CD4-positive, alpha-beta T cell treated with Interleukin-12 subunit alpha and Interleukin-12 subunit beta, for 1 hour (primary cell): Measurements from ENCODE around the gene ZNF554.
"Not testable (repeated sequence)": the region's sequence is repeated elsewhere in the genome, so short reads cannot be mapped to it uniquely, and the experiment has no call there.

Experiments
- DNase-seq: peaks from one replicate; pipeline ENCODE4 v3.0.0-alpha.2; 2020

Gene ZNF554

DNA sequence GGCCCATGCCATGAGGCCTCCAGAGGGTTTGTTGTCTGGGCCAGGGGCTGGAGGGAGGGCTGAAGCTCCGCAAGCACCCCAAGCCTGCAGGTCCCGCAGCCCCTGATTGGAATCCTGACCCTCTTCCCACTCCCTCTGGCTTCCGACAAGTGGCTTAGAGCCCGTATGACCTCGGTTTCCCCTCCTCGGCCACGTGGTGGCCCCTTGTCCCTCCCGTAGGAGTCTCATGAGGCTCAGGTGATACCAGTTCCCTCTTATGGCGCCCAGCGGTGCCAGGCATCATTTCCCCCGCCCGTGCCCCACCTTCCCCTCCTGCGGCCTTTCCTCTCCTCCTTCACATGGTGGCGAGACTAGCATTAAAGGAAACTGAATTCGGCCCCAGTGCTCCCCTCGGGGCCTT lies 28.2 kb upstream of the ZNF554 start:
- no peak for DNase-seq

DNA sequence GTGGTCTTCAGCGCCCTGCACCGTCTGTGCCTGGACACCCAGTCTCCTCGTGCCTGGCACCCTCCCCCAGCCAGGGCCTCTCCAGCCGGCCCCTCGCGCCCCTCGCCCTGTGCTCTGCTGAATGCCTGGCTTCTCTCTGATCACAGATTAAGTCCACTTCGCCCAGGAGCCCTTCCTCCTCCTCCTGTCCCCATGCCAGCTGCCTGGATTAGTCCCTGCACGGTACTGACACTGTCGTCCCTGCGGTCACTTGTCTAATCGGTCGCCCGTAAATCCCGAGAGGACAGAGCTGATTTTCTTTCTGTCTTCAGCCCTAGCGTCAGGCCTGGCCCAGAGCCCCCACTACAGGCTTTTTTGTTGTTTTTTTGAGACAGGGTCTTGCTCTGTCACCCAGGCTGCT lies 27.8 kb upstream of the ZNF554 start:
- no peak for DNase-seq

DNA sequence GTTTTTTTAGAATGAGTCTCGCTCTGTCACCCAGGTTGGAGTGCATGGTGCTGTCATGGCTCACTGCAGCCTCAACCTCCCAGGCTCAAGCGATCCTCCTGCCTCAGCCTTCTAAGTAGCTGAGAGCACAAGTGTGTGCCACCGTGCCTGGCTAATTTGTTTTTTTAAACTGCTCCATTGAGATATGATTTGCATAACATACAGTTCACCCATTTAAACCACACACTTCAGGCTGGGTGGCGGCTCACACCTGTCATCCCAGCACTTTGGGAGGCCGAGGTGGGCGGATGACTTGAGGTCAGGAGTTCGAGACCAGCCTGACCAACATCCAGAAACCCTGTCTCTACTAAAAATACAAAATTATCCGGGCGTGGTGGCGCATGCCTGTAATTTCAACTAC lies 27.0 kb upstream of the ZNF554 start:
- DNase-seq, result not testable (repeated sequence)

DNA sequence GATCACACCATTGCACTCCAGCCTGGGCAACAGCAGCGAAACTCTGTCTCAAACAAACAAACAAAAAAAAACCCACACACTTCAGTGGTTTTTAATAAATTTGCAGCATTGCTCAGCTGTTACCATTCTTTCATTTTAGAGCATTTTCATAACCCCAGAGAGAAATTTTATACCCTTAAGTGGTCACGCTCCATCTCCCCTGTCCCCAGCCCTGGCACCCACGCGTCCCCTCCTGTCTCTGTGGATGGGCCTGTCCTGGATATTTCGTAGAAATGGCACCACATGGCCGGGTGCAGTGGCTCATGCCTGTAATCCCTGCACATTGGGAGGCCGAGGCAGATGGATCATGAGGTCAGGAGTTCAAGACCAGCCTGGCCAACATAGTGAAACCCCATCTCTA lies 26.5 kb upstream of the ZNF554 start:
- no peak for DNase-seq

DNA sequence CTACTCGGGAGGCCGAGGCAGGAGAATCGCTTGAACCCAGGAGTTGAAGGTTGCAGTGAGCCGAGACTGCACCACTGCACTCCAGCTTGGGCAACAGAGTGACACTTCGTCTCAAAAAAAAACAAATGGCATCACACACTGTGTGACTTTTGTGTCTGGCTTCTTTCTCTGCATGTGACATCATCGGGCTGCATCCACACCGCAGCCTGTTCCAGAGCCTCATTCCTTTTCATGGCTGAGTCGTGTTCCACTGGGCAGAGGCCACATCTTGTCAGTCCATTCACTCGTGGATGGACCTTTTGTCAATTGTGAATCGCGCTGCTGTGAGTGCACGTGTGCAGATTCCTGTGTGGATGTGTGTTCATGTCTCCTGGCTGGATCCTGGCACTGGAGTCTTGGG lies 26.1 kb upstream of the ZNF554 start:
- DNase-seq, result no peak

DNA sequence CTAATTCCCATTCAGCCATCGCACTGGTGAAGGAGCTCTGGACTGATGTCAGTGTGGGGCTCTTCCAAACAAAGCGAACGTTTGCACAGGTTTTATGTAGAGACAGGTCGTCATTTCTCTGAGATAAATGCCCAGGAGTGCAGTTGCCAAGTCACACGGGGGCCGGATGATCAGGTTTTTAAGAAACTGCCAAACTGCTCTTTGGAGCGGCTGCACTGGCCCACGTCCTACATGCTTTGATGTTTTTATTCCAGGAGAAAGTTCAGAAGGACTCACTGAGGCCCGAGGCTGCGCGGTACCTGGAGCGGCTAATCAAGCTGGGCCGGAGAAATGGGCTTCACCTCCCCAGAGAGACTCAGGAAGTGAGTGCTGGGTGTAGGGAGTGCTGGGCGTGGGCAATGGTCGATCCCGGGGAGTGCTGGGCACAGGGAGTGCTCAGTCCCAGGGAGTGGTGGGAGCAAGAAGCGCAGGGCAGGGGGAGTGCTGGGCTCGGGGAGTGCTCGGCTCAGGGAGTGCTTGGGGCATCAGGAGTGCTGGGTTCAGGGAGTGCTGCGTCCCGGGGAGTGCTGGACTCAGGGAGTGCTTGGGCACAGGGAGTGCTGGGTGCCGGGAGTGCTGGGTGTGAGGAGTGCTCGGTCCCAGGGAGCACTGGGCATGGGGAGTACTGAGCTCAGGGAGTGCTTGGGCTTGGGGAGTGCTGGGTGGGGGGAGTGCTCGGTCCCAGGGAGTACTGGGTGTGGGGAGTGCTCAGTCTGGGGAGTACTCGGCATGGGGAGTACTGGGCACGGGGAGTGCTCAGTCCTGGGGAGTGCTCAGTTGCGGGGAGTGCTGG lies 23.6 kb upstream of the ZNF554 start:
- no peak for DNase-seq

DNA sequence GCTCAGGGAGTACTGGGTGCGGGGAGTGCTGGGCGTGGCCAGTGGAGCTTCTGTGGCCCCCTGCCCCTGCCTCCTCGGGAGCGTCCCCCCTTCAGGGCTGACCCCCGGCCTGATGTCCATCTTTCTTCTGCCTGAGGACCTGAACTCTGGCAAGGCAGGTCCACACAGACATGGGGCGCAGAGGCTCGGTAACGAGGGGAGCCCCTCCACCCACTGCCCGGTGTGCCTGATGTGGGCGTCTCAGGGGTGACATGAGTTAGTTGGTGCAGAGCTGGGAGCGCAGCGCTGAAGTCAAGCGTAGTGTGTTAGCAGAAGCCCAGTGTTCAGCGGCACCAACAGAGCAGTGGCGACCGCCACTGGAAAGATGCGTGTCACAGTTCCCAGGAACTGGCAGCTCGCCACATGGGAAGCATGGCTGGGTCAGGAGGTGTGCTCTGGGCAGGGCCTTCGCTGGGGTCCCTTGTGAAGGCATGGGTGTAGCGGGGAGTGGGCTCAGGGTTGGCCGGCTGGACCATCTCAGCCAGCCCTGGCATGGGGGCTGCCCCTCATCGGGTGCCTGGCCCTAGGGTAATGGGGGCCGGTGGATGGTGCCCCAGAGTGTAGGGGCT lies 22.9 kb upstream of the ZNF554 start:
- DNase-seq, result no peak

DNA sequence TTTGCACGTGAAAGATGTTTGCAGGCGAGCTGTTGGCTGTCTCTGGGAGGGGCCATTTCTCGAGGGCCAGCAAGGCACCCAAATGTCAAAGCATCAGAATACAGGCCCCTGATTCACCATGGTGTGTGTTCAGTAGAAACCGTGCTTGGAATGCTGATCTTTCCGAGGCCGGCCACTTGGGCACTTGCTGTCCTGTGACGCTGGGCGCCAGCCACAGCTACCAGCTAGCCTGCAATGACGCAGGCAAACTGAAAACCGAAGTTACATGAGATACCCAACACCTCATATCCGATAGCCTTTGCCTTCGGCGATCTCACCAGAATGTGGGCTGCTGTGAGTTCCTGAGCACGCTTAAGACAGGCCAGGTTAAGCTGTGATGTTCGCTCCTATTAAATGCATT lies 22.4 kb upstream of the ZNF554 start:
- no peak for DNase-seq

DNA sequence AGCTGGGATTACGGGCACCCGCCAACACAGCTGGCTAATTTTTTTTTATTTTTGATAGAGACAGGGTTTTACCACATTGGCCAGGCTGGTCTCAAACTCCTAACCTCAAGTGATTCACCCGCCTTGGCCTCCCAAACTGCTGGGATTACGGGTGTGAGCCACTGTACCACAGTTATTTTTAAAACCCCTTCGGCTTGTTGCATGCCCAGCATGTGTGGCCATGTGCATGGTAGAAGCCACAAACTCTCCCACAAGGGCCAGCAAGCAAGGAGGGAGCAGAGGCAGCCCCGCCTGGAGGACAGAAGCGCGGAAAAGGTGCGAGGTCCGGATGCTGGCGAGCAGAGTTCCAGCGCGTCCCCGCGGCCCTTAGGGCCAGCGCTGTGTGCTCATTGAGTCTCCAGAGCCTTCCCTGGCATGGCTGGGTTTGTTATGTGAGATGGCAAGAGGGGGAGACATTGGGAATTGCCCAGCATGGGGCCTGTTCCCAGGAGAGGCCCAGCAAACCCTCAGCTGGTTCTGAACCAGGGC lies 21.4 kb upstream of the ZNF554 start:
- no peak for DNase-seq

DNA sequence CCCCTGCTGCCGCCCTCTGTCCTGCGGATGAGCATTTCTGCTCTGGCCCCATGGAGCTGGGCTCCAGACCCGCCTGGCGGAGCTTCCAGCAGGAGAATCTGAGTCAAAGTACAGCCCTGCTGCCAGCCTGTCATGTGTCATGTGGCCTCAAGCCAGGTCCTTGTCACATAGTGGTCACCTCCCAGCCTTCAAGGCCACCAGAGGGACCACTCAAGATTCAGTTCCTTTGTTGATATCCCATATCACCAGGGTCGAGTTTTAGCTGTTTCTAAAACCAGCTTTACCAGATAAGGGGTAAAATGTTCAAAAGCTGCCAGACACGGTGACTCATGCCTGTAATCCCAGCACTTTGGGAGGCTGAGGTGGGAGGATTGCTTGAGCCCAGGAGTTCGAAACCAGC lies 20.9 kb upstream of the ZNF554 start:
- DNase-seq, result no peak

DNA sequence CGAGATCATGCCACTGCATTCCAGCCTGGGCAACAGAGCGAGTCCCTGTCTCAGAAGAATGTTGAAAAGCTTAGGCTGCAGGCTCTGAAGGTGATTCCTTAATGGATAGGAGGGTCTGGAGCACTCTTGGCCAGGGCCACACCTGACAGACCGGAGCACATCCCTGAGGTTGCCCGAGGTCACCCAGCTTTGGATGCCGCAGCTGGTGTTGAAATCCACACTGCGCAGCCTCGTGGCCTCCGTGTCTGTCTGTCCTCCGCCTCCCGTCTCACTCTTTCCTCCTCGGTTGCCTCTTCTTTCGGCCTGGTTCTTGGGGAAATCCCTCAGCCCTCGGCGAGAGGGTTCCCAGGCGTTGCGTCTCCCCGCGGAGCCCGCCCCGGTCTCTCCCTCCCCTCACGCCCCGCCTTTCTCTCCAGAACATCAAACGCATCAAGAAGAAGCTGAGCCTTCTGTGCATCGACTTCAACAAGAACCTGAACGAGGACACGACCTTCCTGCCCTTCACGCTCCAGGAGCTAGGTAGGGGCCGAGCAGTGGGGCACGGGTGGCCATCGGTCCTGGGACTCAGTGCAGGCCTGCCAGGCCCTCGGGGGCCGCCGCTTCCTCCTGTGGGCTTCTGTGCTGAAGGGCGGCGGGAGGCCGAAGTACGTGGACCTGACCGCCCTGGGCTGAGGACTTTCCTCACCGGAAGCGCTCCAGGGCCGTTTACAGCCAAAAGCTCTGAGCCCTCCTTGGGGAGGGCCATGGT lies 20.2 kb upstream of the ZNF554 start:
- DNase-seq, result no peak

DNA sequence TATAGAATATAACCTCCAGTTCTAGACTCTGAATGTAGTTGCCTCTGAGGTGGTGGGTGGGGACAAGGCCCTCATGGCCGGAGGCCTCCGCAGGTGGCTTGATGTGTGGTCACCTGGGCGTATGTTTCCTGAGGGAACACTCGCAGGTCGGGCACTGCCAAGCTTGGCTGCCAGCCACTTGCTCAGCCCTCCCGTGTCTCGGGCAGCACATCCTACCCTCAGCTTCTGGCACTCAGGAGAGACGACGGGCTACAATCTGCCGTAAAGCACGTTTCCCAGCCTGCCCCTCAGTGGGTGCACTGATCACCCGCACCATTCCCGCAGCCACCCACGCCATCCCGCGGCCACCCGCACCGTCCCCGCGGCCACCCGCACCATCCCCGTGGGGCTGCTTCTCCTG lies 19.2 kb upstream of the ZNF554 start:
- no peak for DNase-seq

DNA sequence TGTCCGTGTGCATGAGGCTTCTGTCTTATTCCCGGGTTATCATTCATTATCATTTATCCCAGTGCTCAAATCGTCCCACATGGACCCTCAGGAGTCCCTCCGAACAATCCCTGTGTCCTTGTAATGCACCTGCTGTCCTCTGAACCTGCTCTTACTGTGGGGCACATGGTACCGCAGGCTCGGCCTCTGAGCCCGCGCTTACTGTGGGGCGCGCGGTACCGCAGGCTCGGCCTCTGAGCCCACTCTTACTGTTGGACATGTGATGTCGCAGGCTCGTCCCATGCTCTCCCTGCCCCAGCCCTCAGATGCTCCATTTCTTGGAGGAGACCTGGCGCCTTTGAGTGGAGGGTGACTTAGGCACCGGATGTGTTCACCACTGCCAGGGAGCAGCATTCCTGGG lies 16.8 kb upstream of the ZNF554 start:
- no peak for DNase-seq

DNA sequence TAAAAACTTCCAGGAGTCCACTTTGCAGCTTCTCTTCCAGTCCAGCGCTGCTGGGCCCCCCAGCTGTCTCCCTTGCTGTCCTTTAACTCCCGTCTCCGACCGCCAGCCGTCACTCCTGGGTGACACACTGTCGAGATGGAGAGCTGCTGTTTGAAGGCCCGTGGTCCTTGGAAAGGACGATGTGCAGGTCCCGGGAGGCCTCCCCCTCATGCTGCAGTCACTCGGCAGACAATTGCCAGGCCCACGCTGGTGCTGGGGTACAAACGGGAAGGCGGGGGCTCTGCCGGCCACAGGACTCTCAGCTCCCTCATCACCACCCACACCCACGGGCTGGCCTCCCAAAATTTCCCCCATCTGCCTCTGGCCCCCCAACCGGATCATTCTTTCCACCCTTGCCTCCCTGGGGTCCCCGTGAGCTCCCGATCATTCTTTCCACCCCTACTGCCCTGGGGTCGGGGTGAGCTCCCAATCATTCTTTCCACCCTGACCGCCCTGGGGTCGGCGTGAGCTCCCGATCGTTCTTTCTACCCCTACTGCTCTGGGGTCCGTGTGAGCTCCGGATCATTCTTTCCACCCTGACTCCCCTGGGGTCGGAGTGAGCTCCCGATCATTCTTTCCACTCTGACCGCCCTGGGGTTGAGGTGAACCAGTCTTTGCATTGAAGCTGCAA lies 16.0 kb upstream of the ZNF554 start:
- DNase-seq, result no peak

DNA sequence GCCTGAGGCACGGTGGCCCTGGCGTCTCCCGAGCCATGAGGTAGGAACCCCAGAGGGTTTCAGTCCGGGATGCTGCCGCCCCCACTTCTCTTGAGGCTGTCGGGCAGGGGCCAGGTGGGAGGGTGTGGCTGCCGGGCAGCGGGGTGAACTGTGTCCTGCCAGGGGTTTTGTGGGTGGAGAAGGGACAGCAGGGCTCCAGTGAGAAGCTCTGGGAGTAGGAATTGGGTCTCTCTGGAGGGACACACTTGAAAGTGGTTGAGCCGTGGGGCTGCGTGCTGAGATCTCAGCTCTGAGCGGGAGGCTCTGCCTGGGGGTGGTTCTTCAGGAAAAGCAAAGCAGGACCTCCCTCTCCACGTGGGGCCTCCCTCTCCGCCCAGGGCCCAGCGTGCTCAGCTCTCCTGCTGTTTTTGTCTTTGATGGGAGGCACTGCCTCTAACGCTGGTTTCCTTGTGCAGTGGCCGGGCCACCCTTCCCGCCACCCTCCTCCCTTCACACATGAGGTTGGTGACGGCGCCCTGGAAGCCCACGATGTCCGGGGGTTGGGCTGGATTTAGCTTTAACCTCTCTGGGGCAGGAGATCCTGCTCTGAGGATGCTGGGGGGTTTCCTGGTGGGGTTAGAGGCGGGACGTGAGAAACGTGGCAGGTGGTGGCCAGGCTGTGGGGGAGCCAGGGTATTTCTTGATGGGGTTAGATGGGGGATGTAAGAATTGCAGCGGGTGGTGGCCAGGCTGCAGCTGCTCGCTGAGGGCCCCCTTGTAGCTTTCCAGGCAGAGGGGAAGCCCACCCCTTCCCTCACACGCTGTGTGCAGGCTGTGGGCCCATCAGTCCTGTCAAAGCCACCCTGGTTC lies 15.3 kb upstream of the ZNF554 start:
- DNase-seq, result no peak

DNA sequence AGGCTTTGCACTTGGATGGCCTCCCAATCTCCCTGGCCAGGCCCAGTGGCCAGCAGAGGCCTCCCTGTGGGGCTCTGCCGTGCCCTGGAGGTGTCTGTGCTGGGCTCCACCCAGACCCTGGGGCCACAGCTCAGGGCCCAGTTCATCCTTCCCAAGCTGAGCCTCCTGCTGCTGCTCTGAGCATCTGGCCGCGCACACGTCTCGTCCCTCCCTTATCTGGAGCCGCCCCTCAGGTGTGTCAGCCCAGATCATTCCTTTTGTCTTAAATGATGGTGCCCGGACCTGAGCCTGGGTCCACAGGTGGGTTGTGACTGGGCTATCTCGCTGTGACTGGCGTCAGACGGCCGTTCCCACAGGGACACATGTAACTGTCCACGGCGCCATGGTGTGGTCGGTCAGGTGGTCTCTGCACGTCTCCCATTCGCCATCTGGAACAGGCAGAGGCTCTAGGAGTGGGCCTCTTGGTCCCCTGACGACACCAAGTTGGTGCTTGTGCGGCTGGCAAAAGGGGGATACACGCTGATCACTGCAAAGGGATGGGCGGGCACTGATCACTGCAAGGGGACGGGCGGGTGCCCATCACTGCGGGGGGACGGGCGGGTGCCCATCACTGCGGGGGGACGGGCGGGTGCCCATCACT lies 14.3 kb upstream of the ZNF554 start:
- no peak for DNase-seq

DNA sequence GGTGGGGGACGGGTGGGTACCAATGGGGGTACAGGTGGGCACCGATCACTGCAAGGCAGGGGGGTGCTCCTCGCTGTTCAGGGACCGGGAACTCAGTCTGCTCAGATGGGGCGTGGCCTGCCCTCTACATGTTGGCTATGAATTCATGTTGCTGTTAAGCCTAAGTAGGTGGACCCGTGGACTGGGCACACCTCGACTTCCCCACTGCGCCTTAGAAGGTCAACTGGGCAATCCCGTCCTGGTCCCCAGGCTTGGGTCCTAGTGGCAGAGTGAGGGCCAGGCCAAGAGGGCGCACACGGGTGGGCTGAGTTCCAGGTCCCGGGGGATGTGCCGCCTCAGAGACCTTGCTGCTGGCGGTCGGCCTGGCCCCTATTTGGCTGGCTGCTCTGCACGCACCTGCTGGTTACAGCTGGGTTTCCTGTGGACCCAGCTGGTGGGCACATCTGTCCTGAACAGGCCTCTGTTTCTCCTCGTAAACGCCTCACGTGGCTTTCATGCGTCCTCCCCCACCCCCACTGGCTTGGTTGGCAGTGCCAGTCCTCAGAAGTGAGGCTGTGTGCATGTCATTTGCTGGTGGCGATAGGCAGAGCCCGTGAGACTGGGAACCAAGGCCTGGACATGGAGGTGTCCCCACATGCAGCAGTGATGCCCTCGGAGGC lies 13.5 kb upstream of the ZNF554 start:
- DNase-seq, result no peak

DNA sequence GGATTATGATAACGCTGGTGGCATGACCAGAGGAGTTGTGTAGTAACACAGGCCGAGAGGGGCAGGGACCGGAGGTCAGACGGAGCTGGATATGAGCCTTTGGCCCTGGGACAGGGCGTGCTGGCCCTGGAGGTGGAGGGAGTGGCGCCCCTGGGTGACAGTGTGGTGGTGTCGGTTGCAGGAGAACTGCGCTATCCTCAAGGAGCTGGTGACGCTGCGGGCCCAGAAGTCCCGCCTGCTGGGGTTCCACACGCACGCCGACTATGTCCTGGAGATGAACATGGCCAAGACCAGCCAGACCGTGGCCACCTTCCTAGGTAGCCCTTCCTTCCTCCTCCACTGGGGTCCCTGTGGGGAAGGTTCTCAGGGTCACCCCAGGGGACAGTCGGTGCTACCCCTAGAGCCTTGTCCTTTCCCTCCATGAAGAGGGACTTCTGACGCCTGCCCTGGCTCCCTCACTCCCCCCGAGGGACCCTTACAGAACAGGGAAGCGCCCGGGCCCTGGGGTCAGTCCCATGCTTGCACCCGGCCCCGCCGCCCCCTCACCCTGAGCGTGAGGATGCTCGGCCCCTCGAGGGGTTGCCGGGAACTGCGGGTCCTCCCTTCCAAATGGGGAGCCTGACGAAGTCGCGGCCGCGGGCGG lies 12.8 kb upstream of the ZNF554 start:
- no peak for DNase-seq

DNA sequence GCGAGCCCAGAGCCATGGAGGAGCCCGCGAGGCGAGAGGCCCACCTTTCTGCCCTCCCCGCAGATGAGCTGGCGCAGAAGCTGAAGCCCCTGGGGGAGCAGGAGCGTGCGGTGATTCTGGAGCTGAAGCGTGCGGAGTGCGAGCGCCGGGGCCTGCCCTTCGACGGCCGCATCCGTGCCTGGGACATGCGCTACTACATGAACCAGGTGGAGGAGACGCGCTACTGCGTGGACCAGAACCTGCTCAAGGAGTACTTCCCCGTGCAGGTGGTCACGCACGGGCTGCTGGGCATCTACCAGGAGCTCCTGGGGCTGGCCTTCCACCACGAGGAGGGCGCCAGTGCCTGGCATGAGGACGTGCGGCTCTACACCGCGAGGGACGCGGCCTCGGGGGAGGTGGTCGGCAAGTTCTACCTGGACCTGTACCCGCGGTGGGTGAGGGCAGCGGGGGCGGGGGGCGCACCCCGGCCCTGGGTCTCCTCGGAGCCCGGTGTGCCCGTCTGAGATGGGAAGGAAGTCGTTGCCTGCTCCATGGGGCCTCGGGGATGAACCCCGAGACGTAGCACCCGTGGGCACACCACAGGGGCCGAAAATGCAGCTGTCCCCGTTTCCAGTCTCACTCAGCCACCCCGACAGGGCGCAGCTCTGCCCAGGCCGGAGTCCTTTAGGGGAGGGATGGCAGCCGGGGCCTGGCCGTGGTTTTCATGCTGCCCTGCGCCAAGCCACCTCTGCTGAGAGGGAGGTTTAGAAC lies 12.1 kb upstream of the ZNF554 start:
- DNase-seq, result no peak
